HL-60 (cell line): ENCODE measurements around the gene ZNF423.

Experiments
- DNase-seq, 2 experiments: peaks; one replicate each; pipeline ENCODE4 v3.0.0-alpha.2; 2010 to 2020; ENCODE audit warnings: low read depth in 1 of 2, low spot score in 1 of 2
- H3K27ac ChIP-seq: fragments of 250-450 bp; sonication (Bioruptor Pico); replicated peaks from 2 replicates; pipeline ENCODE4 v1.5.1; 2020; ENCODE audit warnings: mild to moderate bottlenecking, moderate library complexity
- H3K27me3 ChIP-seq: fragments of 250-450 bp; sonication (Bioruptor Pico); 2 replicates; pipeline ENCODE4 v1.5.1; 2021; ENCODE audit warnings: mild to moderate bottlenecking, moderate library complexity; ENCODE audit not compliant: insufficient read depth, poor library complexity, severe bottlenecking
- H3K4me3 ChIP-seq: replicated peaks from 2 replicates; pipeline ENCODE4 v1.5.1; 2011; ENCODE audit warnings: mild to moderate bottlenecking, control low read depth, low read length; ENCODE audit not compliant: insufficient read depth
- CTCF ChIP-seq: IDR thresholded peaks from one replicate; pipeline ENCODE4 v1.5.1; 2011; ENCODE audit warnings: low read length, control low read depth, inconsistent platforms; ENCODE audit not compliant: insufficient read depth
- GABPA ChIP-seq: IDR thresholded peaks from 2 replicates; pipeline ENCODE4 v1.6.1; 2012; ENCODE audit warnings: low read depth
- POLR2AphosphoS5 ChIP-seq: IDR thresholded peaks from 2 replicates; pipeline ENCODE4 v1.6.1; 2012; ENCODE audit warnings: low read depth
- REST ChIP-seq: IDR thresholded peaks from 2 replicates; pipeline ENCODE4 v1.6.1; 2012; ENCODE audit warnings: low read depth; ENCODE audit not compliant: insufficient replicate concordance
- SPI1 ChIP-seq: IDR thresholded peaks from 2 replicates; pipeline ENCODE4 v1.6.1; 2012; ENCODE audit warnings: low read depth, mild to moderate bottlenecking, borderline replicate concordance

Gene ZNF423

GRCh38 chr16:49455991-49456745, 399.7 kb downstream of the ZNF423 start:
- no peak for TF ChIP-seq SPI1
- TF ChIP-seq REST = no peak
- TF ChIP-seq GABPA = no peak
- TF ChIP-seq CTCF = no peak
- TF ChIP-seq POLR2AphosphoS5 = no peak
- H3K27me3 ChIP-seq = no peaks in the 10 kb centered on the region
- no peak overlapping the region for H3K27ac ChIP-seq
- no peak overlapping the region for H3K4me3 ChIP-seq
- no peak for DNase-seq

- Histone ChIP-seq H3K27ac (no peak overlapping the region), H3K4me3 (no peak overlapping the region), H3K27me3 (no peaks in the 10 kb centered on the region)
- DNase-seq = no peak
- TF ChIP-seq REST (no peak), GABPA (no peak), CTCF (no peak), POLR2AphosphoS5 (no peak), SPI1 (no peak)
These were observed 400.5 kb downstream of the ZNF423 start for GRCh38 chr16:49455181-49455990.

- Histone ChIP-seq H3K27me3 (no peaks in the 10 kb centered on the region), H3K4me3 (no peak overlapping the region), H3K27ac (no peak overlapping the region)
- TF ChIP-seq REST = no peak
- no peak for TF ChIP-seq POLR2AphosphoS5
- DNase-seq = no peak
These were observed 401.3 kb downstream of the ZNF423 start for GRCh38 chr16:49454426-49455180.
